HUES6 (cell line): ENCODE results near the gene MED13L.

Experiments
- H3K27ac ChIP-seq: 2 replicates; pipeline ENCODE4 v1.7.0; 2013; ENCODE audit warnings: low read depth, mild to moderate bottlenecking, low read length, inconsistent platforms
- H3K27me3 ChIP-seq: 2 replicates; pipeline ENCODE4 v1.6.1; 2013; ENCODE audit warnings: low read length; ENCODE audit not compliant: control insufficient read depth, insufficient read depth
- H3K36me3 ChIP-seq: 2 replicates; pipeline ENCODE4 v1.6.1; 2013; ENCODE audit warnings: low read length; ENCODE audit not compliant: control insufficient read depth, insufficient read depth
- H3K4me1 ChIP-seq: 2 replicates; pipeline ENCODE4 v1.6.1; 2013; ENCODE audit warnings: low read length; ENCODE audit not compliant: control insufficient read depth, insufficient read depth
- H3K4me3 ChIP-seq: 2 replicates; pipeline ENCODE4 v1.5.1; 2013; ENCODE audit warnings: low read depth, low read length
- H3K9ac ChIP-seq: one replicate; pipeline ENCODE4 v1.6.1; 2013; ENCODE audit warnings: mild to moderate bottlenecking, low read length
- H3K9me3 ChIP-seq: 2 replicates; pipeline ENCODE4 v1.6.1; 2013; ENCODE audit warnings: low read depth, low read length; ENCODE audit not compliant: control insufficient read depth, insufficient read depth

Gene MED13L

GRCh38 chr12:115942346-115942745, 335.1 kb downstream of the MED13L start:
- no peaks in the 10 kb centered on the region for H3K36me3 ChIP-seq
- H3K27ac ChIP-seq: no peak overlapping the region
- no peak overlapping the region for H3K4me3 ChIP-seq
- H3K27me3 ChIP-seq: no peaks in the 10 kb centered on the region
- H3K9ac ChIP-seq: no peak overlapping the region
- no peaks in the 10 kb centered on the region for H3K4me1 ChIP-seq
- peaks cover 11% of the 10 kb centered on the region; the same call in 1 of the 2 replicates for H3K9me3 ChIP-seq

DNA sequence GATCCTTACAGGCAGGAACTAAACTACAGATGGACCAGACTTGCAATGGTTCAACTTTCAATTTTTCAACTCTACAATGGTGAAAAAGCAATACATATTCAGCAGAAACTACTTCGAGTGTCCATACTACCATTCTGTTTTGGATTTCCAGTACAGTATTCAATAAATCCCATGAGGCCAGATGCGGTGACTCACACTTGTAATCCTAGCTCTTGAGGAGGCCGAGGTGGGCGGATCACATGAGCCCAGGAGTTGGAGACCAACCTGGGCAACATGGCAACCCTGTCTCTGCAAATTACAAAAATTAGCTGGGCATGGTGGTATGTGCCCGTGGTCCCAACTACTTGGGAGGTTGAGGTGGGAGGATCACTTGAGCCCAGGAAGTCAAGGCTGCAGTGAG, 336.1 kb downstream of the MED13L start:
- Histone ChIP-seq H3K27me3 (no peaks in the 10 kb centered on the region), H3K9ac (no peak overlapping the region), H3K27ac (no peak overlapping the region), H3K9me3 (peaks cover 11% of the 10 kb centered on the region; the same call in 1 of the 2 replicates), H3K36me3 (no peaks in the 10 kb centered on the region), H3K4me1 (no peaks in the 10 kb centered on the region), H3K4me3 (no peak overlapping the region)

DNA sequence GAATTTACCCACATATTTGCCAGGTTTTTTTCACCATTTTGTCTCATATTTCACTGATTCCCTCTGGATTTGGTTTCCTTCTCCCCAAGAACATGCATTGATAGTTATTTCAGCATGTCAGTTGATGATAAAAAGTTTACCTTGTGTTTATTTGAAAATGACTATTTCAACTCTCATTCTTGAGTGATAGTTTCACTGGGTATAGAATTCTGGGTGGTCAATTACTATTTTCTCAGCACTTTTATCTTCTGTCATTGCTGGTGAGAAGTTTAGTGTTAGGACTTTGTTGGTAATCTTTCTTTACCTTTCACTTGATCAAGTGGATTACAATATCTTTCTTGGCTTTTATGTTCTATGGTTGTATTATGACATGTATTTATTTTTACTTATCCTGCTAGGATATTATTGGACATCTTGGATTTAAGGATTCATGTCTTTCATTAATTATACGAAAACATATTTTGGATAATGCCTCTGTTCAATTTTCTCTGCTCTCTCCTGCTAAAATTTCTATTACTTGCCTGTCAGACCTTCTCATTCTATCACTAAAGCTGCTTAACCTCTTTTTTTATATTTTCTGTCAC, 338.6 kb downstream of the MED13L start:
- Histone ChIP-seq H3K4me1 (no peaks in the 10 kb centered on the region), H3K27me3 (no peaks in the 10 kb centered on the region), H3K9me3 (peaks cover 11% of the 10 kb centered on the region; the same call in 1 of the 2 replicates), H3K27ac (no peak overlapping the region), H3K9ac (no peak overlapping the region), H3K4me3 (no peak overlapping the region), H3K36me3 (no peaks in the 10 kb centered on the region)

DNA sequence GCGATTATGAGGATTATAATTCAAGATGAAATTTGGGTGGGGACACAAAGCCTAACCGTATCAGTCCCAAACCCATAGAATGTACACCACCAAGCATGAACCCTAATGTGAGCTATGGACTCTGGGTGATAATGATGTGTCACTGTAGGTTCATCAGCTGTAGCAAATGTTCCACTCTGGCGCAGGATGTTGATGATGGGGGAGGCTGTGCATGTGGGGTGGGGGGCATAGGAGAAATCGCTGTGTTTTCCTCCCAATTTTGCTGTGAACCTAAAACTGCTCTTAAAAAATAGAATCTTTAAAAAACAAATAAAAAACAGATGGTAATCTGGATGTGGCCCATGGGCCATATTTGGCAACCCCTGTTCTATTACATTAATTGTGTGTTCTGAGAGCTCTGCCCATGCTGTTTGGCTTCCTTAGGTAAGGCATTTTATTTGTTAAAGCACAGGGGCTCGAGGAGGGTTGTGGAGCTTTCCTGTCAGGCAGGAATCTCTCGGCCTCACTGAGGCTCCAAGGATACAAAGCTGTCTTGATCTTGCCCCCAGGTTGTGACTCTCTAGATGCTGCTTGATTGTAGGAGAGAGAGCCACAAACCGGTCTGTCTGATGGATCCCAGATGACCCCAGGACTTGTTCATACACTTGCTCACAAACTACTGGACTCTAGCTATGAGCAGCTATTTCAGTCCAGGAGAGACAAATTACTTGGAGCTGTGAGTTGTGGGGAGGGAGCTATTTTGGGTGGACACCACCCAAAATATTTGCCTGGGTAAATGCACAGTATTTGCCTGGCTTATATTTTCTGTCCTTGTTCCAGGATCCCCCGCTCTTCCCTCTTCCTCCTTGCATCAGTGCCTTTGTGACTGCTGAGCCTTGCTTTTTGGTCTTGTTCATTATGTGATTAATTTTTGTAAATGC, 340.2 kb downstream of the MED13L start:
- Histone ChIP-seq H3K27ac (no peak overlapping the region), H3K9me3 (peaks cover 11% of the 10 kb centered on the region; the same call in 1 of the 2 replicates), H3K36me3 (no peaks in the 10 kb centered on the region), H3K9ac (no peak overlapping the region), H3K4me3 (no peak overlapping the region), H3K4me1 (no peaks in the 10 kb centered on the region), H3K27me3 (no peaks in the 10 kb centered on the region)

DNA sequence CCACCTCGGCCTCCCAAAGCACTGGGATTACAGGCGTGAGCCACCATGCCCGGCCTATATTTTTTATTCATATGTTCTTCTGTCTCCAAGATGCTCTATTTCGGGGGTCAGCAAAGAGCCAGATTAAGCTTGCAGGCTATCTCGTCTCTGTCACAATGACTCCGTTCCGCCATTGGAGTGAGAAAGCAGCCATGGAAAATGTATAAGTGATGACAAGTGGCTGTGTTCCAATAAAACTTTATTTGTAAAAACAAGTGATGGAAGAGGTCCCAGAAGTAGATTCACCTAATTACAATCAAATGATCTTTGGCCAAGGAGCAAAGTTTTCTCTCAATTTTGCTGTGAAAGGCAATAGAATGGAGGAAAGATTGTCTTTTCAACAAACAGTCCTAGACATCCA, 342.6 kb downstream of the MED13L start:
- H3K9ac ChIP-seq: no peak overlapping the region
- no peak overlapping the region for H3K27ac ChIP-seq
- no peaks in the 10 kb centered on the region for H3K4me1 ChIP-seq
- no peaks in the 10 kb centered on the region for H3K27me3 ChIP-seq
- H3K4me3 ChIP-seq: no peak overlapping the region
- H3K9me3 ChIP-seq: peaks cover 8% of the 10 kb centered on the region; the same call in 1 of the 2 replicates
- no peaks in the 10 kb centered on the region for H3K36me3 ChIP-seq

GRCh38 chr12:115934046-115934445, 343.4 kb downstream of the MED13L start:
- H3K36me3 ChIP-seq: no peaks in the 10 kb centered on the region
- no peak overlapping the region for H3K9ac ChIP-seq
- H3K9me3 ChIP-seq: peaks cover 8% of the 10 kb centered on the region; the same call in 1 of the 2 replicates
- no peaks in the 10 kb centered on the region for H3K4me1 ChIP-seq
- no peaks in the 10 kb centered on the region for H3K27me3 ChIP-seq
- no peak overlapping the region for H3K27ac ChIP-seq
- H3K4me3 ChIP-seq: no peak overlapping the region

- H3K4me1 ChIP-seq: no peaks in the 10 kb centered on the region
- H3K4me3 ChIP-seq: no peak overlapping the region
- no peaks in the 10 kb centered on the region for H3K9me3 ChIP-seq
- H3K36me3 ChIP-seq: no peaks in the 10 kb centered on the region
- no peak overlapping the region for H3K9ac ChIP-seq
- H3K27me3 ChIP-seq: no peaks in the 10 kb centered on the region
- no peak overlapping the region for H3K27ac ChIP-seq
Observed at GRCh38 chr12:115932066-115932465, 345.4 kb downstream of the MED13L start.

GRCh38 chr12:115930336-115930735, 347.2 kb downstream of the MED13L start:
- Histone ChIP-seq H3K27me3 (no peaks in the 10 kb centered on the region), H3K9ac (no peak overlapping the region), H3K4me1 (no peaks in the 10 kb centered on the region), H3K4me3 (no peak overlapping the region), H3K36me3 (no peaks in the 10 kb centered on the region), H3K27ac (no peak overlapping the region), H3K9me3 (no peaks in the 10 kb centered on the region)

- peaks cover 22% of the 10 kb centered on the region for H3K9me3 ChIP-seq
- H3K27me3 ChIP-seq: no peaks in the 10 kb centered on the region
- H3K4me1 ChIP-seq: no peaks in the 10 kb centered on the region
- no peak overlapping the region for H3K9ac ChIP-seq
- no peak overlapping the region for H3K27ac ChIP-seq
- no peaks in the 10 kb centered on the region for H3K36me3 ChIP-seq
- H3K4me3 ChIP-seq: no peak overlapping the region
Observed at GRCh38 chr12:115926037-115926670, 351.3 kb downstream of the MED13L start.

- no peaks in the 10 kb centered on the region for H3K36me3 ChIP-seq
Observed at GRCh38 chr12:115923851-115924250, 353.6 kb downstream of the MED13L start.

More at GRCh38 chr12:115923851-115924250, 353.6 kb downstream of the MED13L start:
- no peak overlapping the region for H3K27ac ChIP-seq
- H3K4me3 ChIP-seq: no peak overlapping the region
- peaks cover under 1% of the 10 kb centered on the region; the same call in 1 of the 2 replicates for H3K27me3 ChIP-seq
- no peaks in the 10 kb centered on the region for H3K4me1 ChIP-seq
- peaks cover 22% of the 10 kb centered on the region for H3K9me3 ChIP-seq
- no peak overlapping the region for H3K9ac ChIP-seq
